Measurements from ENCODE around the gene KYAT1. TPM values are rescaled to one million over a fixed set of nuclear protein-coding genes. Genes with fewer than 3 reads are reported as not detected.

KYAT1 gene
- total and polyA plus RNA-seq, 8 donors, result 0.58 to 25.7 (median 5.7) TPM

GRCh38 chr9:128820665-128821583, 60.8 kb downstream of the KYAT1 start:
- DNase-seq, result no peak
- TF ChIP-seq POLR2A (IDR thresholded peaks at IDR 0.05) (no peak), POLR2AphosphoS5 (IDR thresholded peaks at IDR 0.05) (no peak), EP300 (IDR thresholded peaks at IDR 0.05) (no peak)
- TF ChIP-seq, protein P1, sequence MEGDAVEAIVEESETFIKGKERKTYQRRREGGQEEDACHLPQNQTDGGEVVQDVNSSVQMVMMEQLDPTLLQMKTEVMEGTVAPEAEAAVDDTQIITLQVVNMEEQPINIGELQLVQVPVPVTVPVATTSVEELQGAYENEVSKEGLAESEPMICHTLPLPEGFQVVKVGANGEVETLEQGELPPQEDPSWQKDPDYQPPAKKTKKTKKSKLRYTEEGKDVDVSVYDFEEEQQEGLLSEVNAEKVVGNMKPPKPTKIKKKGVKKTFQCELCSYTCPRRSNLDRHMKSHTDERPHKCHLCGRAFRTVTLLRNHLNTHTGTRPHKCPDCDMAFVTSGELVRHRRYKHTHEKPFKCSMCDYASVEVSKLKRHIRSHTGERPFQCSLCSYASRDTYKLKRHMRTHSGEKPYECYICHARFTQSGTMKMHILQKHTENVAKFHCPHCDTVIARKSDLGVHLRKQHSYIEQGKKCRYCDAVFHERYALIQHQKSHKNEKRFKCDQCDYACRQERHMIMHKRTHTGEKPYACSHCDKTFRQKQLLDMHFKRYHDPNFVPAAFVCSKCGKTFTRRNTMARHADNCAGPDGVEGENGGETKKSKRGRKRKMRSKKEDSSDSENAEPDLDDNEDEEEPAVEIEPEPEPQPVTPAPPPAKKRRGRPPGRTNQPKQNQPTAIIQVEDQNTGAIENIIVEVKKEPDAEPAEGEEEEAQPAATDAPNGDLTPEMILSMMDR (IDR thresholded peaks at IDR 0.05), result no peak
- Histone ChIP-seq H3K36me3 (peaks cover 30 to 55% (median 51%) of the 10 kb centered on the region in 4 donors), H3K27ac (peak overlapping the region in 1 of 5 donors; percentile 90), H3K4me1 (peaks cover 16 to 44% (median 32%) of the 10 kb centered on the region in 4 donors), H3K4me3 (no peak overlapping the region), H3K9me3 (no peaks in the 10 kb centered on the region), H3K27me3 (no peaks in the 10 kb centered on the region)
- WGBS, 5 donors, result 81 to 87% (median 85%) methylated on average over 23 to 24 of the region's 24 CpGs
- intact Hi-C loops (cut with DNase I; ENCODE audit: low total_unique reads), result no loop called here

GRCh38 chr9:128819716-128820664, 61.8 kb downstream of the KYAT1 start:
- peak in 1 of 2 donors; percentile 84 for DNase-seq
- H3K27me3 ChIP-seq, result no peaks in the 10 kb centered on the region
- WGBS, 5 donors, result 65 to 70% (median 65%) methylated on average over 13 to 18 of the region's 18 CpGs
- no peaks in the 10 kb centered on the region for H3K9me3 ChIP-seq
- H3K27ac ChIP-seq, result peak overlapping the region in 2 of 5 donors; percentile 86 to 90
- peak in 2 of 3 donors; percentile 25 to 32 for TF ChIP-seq POLR2AphosphoS5 (IDR thresholded peaks at IDR 0.05)
- no peak for TF ChIP-seq POLR2A (IDR thresholded peaks at IDR 0.05)
- H3K4me3 ChIP-seq, result peak overlapping the region; percentile 66 to 84 (median 72)
- H3K4me1 ChIP-seq, result peaks cover 16 to 44% (median 32%) of the 10 kb centered on the region in 4 donors
- peaks cover 25 to 45% (median 42%) of the 10 kb centered on the region in 4 donors for H3K36me3 ChIP-seq
- intact Hi-C loops (cut with DNase I; ENCODE audit: low total_unique reads), result no loop called here

DNA sequence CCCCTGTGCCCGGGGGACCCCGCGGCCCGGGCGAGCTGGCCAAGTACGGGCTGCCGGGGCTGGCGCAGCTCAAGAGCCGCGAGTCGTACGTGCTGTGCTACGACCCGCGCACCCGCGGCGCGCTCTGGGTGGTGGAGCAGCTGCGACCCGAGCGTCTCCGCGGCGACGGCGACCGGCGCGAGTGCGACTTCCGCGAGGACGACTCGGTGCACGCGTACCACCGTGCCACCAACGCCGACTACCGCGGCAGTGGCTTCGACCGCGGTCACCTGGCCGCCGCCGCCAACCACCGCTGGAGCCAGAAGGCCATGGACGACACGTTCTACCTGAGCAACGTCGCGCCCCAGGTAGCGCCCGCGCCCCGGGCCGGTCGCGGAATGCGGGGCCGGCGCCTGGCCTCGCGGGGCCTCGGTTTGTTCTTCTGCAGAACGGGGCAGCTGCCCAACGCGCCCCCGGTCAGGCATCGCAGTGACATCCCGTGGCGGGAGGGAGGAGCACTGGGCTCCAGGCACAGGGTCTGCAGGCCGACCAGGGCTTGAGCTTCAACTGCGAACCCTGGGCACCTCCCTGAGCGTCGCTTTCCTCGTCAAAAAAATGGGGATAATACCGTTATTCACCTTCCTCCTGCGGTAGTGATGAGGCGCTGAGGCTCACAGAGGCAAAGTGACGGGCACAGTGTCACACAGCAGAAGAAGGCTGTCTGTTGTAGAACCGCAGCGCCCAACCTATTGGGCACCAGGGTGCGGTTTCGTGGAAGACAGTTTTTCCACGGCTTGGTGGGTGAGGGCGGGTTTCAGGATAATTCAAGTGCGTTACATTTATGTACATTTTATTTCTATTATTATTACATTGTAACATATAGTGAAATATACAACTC, 62.7 kb downstream of the KYAT1 start:
- WGBS, 5 donors, result 8 to 55% (median 10%) methylated on average over 15 to 90 of the region's 90 CpGs

More for the DNA sequence above, 62.7 kb downstream of the KYAT1 start:
- Histone ChIP-seq H3K4me3 (peak overlapping the region; percentile 66 to 84 (median 72)), H3K36me3 (peaks cover 18 to 36% (median 33%) of the 10 kb centered on the region in 4 donors), H3K27me3 (no peaks in the 10 kb centered on the region), H3K27ac (peak overlapping the region; percentile 84 to 96 (median 90)), H3K4me1 (peaks cover 16 to 40% (median 26%) of the 10 kb centered on the region in 4 donors), H3K9me3 (no peaks in the 10 kb centered on the region)
- TF ChIP-seq EP300 (IDR thresholded peaks at IDR 0.05) (no peak), POLR2A (IDR thresholded peaks at IDR 0.05) (no peak), POLR2AphosphoS5 (IDR thresholded peaks at IDR 0.05) (no peak)
- TF ChIP-seq, protein P1 (IDR thresholded peaks at IDR 0.05), result no peak
- peak; percentile 50 to 75 for DNase-seq
- intact Hi-C loops (cut with DNase I; ENCODE audit: low total_unique reads), result no loop called here
